Measurements from ENCODE around the gene TNKS2. TPM values are rescaled to one million over a fixed set of nuclear protein-coding genes. Genes with fewer than 3 reads are reported as not detected.

Gene TNKS2
- total and polyA plus RNA-seq, 2 of the 13 experiments (the other 11 are each of a cell fraction or from before 2014, with no cell fraction given), result 15.2 to 19.4 TPM

GRCh38 chr10:91803386-91804125 is 5.3 kb downstream of the TNKS2 start (continued):
- TF ChIP-seq BCLAF1 (IDR thresholded peaks at IDR 0.05) (no peak), NRL (CRISPR knock-in tag; IDR thresholded peaks at IDR 0.05; ENCODE audit: borderline replicate concordance) (no peak), TEAD3 (CRISPR knock-in tag; optimal IDR thresholded peaks at IDR 0.05; ENCODE audit: borderline replicate concordance) (no peak), RFX1 (IDR thresholded peaks at IDR 0.05) (peak; percentile 63), ZFP36L2 (CRISPR knock-in tag; IDR thresholded peaks at IDR 0.05) (no peak), ZBTB46 (CRISPR knock-in tag; IDR thresholded peaks at IDR 0.05; ENCODE audit: borderline replicate concordance) (no peak), USF2 (IDR thresholded peaks at IDR 0.05; ENCODE audit: low read depth, low read length) (no peak), USF2 (CRISPR knock-in tag; IDR thresholded peaks at IDR 0.05; ENCODE audit: borderline replicate concordance) (no peak), ZNF256 (CRISPR knock-in tag; conservative IDR thresholded peaks at IDR 0.05) (no peak), RCOR2 (CRISPR knock-in tag; IDR thresholded peaks at IDR 0.05) (peak; percentile 75), ZNF430 (CRISPR knock-in tag; IDR thresholded peaks at IDR 0.05) (no peak), POLR2G (IDR thresholded peaks at IDR 0.05; ENCODE audit: low read depth, low read length) (no peak), RAD51 (IDR thresholded peaks at IDR 0.05; ENCODE audit: borderline replicate concordance) (no peak), SNAPC5 (CRISPR knock-in tag; IDR thresholded peaks at IDR 0.05; ENCODE audit: borderline replicate concordance) (no peak), GTF2F1 (IDR thresholded peaks at IDR 0.05; ENCODE audit: low read length) (no peak), PPARG (CRISPR knock-in tag; conservative IDR thresholded peaks at IDR 0.05) (0 out of 2 replicates have a peak, but pooled peaks have one; percentile 27), RARA (CRISPR knock-in tag; IDR thresholded peaks at IDR 0.05) (no peak), ZNF484 (CRISPR knock-in tag; IDR thresholded peaks at IDR 0.05; ENCODE audit: borderline replicate concordance, low read depth) (no peak), ZNF574 (CRISPR knock-in tag; IDR thresholded peaks at IDR 0.05) (0 out of 2 replicates have a peak, but pooled peaks have one; percentile 35), ZNF20 (CRISPR knock-in tag; IDR thresholded peaks at IDR 0.05) (no peak), TOPORS (CRISPR knock-in tag; IDR thresholded peaks at IDR 0.05) (no peak; the same call in 1 of the 2 replicates)
